DMS53 treated with DMSO at 0.1 percent for 48 hours (cell line): Measurements from ENCODE around the gene NOC2L.
"Not testable (repeated sequence)": the region's sequence is repeated elsewhere in the genome, so short reads cannot be mapped to it uniquely, and the experiment has no call there.

Experiments used
- DNase-seq: peaks from one replicate; lab custom pipeline; 2025; ENCODE audit not compliant: unreplicated experiment; lab: John Stamatoyannopoulos, UW

Gene NOC2L

GRCh38 chr1:906600-907420 is 52.2 kb downstream of the NOC2L start:
- DNase-seq: no peak

DNA sequence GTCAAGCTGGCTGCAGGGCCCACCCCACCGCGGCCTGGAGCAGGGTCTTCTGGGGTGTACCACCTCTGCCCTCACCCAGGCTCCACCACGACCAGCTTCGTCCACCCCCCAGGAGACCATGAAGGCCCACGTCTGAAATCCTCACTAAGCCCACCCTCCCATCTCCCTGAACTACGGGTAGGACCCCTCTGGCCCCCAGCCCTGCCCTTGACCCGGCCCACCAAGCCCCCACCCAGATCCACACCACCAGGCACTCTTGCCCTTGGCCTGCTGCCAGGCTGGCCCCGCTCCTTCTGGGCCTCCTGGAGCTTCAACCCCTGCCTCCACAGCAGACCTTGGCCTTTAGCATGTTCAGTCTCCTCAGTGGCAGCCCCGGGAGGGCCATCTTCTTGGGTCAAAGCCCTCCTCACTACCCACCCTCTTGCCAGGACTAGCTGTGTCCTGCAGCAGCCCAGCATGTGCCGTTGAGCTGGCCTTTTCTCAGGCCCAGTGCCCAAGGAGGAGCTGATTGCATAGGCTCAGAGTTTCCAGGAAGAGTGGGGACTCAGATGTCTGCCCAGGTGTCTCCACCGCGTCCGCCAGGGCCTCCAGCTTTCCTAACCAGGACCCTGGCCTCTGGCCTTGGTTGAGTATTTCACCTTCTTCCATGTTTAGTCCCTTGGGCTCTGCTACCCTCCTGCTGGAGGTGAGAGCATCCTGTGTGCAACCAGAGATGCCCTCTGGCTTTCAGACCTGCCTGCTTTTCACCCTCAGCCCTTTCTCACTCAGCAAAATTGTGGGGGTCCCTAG is 53.1 kb downstream of the NOC2L start:
- no peak for DNase-seq

DNA sequence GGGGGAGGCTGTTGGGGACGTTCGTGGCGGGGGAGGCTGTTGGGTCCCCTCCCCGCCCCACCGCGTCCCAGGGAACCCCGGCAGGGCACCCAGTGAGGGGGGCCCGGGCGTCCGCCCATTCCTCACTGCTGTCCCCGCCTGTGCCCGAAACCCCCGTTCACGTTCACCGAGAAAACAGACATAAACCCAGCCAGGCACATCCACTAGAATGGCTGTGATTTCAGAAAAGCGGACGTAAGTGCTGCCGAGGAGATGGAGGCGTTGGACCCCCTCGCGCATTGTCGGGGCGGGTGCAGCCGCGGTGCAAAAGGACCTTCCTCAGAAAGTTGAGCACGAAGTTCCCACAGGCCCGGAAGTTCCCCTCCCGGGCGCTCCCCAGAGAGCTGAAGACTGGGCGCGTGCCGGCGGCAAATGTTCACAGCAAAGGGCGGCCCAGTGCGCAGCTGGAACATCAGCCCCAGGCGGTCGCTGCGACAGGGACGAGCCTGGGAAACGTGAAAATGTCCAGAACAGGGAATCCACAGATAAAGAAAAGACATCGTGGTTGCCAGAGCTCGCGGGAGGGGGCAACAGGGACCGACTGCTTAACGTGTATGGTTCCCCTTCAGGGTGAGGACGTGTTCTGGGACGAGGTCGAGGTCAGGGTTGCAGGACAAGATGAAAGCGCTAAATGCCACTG is 53.8 kb downstream of the NOC2L start:
- no peak for DNase-seq

DNA sequence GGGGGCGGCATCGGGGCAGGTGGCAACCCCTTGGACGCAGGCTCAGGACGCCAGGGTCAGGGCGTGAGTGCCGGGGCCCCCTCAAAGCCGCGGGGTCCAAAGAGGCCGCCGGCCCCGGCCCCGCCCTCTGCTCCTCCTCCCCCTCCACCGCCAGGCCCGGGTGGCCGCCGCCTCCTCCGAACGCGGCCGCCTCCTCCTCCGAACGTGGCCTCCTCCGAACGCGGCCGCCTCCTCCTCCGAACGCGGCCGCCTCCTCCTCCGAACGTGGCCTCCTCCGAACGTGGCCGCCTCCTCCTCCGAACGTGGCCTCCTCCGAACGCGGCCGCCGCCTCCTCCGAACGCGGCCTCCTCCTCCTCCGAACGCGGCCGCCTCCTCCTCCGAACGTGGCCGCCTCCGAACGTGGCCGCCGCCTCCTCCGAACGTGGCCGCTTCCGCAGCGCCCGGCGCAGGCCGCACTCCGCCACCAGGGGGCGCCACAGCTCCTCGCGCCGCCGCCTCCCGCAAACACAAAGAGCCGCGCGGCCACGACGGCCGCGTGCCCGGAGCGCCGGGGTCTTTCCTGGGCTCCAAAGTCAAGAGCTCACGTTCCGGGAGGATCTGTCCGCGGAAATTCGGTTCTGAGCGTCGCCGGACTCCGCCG is 54.6 kb downstream of the NOC2L start:
- DNase-seq: peak; percentile 52

- DNase-seq: no peak
Measured at GRCh38 chr1:903721-904271, 55.3 kb downstream of the NOC2L start.

DNA sequence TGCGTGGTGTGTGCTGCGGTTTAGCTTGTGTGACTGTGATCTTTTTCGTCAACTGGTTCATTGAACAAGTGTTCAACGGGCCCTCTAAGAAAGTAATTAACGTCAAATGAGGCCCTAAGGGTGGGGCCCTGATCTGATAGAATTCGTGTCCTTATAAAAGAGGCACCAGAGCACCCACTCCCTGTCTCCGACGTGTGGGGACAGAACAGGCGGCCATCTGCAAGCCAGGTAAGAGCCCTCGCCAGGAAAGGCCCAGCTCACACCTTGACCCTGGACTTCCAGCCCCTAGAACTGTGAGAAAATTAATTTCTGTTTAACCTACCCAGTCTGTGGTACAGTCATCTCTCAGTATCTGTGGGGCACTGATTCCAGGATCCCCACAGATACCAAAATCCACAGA is 55.8 kb downstream of the NOC2L start:
- DNase-seq: no peak

DNA sequence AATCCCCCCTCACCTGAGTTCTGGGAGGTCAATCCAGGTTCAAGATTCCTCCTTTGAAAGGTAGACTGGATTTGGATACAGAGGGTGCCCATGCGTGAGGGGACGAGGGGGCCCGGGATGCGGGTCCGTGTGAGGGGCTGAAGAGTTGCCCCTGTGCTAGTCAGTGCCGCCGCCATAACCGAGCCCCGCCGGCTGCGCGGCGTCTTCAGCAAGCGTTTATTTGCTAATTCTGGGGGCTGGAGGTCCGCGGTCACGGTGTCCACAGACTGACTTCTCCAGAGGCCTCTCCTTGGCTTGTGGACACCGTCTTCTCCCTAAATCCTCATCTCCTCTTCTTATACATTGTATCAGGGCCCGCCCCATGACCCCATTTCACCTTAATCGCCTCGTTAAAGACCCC is 56.3 kb downstream of the NOC2L start:
- DNase-seq: no peak

DNA sequence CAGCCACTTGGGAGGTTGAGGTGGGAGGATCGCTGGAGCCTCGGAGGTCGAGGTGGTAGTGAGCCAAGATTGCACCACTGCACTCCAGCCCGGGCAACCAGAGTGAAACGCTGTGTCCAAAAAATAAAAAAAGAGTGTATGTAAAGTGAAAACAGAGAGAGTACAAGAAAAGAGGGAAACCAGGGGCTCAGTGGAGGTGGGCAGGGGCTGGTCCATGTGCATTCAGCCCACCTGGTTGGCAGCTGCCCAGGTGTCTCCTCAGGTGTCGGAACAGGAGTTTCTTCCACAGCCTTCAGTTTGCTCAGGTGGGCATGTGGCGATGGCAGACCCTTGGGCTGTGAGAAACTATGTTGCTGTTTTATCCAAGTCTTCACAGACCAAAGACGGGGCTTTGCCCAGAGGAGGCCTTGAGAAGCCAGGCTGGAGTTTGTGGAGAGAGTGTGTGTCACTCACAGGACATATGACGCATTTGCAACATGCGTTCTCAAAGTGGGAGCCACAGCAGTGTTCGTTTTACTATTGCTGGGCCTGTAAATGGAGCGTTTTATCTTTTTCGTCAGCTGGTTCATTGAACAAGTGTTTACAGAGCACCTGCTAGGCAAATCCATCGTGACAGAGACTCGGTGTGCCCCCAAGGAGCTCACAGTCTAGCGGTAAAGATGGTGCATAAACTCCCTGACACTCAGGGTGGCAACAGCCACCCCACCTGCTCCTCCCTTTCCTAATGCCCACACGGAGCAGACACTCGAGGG is 57.8 kb downstream of the NOC2L start:
- no peak for DNase-seq

GRCh38 chr1:899636-900317 is 59.3 kb downstream of the NOC2L start:
- no peak for DNase-seq

GRCh38 chr1:897951-898350 is 61.1 kb downstream of the NOC2L start:
- not testable (repeated sequence) for DNase-seq

- DNase-seq: no peak
Measured at GRCh38 chr1:897226-897625, 61.8 kb downstream of the NOC2L start.
